GM19452 (cell line): ENCODE measurements around the gene NDFIP2.

ENCODE experiments used
- ATAC-seq: cut with Tn5 transposase; IDR thresholded peaks from one replicate; pipeline ENCODE4 v1.9.1; 2021; ENCODE audit not compliant: unreplicated experiment

NDFIP2 gene

GRCh38 chr13:79492918-79493594, 12.1 kb downstream of the NDFIP2 start:
- no peak for ATAC-seq

GRCh38 chr13:79496188-79496587, 15.2 kb downstream of the NDFIP2 start:
- ATAC-seq, result peak; percentile 79

DNA sequence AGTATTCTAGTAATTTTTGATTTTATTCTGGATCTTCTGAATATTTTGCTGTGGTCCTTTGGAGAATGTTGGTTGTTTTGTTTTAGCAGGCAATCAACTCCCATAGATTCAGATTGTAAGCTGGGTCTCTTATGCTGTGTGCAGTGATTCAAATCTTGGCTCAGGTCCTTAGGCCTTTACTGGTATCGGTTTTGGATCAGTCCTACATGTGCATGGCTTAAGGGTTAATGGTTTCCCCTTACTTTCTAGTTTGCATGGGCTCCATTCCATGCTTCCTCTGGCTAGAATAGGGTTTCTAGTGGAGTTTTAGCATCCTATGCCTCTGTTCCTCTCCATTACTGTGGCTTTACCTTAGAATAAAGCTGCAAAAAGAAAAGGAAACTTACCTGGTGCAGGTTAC, 16.1 kb downstream of the NDFIP2 start:
- no peak for ATAC-seq

GRCh38 chr13:79497852-79498251, 16.9 kb downstream of the NDFIP2 start:
- ATAC-seq, result no peak

DNA sequence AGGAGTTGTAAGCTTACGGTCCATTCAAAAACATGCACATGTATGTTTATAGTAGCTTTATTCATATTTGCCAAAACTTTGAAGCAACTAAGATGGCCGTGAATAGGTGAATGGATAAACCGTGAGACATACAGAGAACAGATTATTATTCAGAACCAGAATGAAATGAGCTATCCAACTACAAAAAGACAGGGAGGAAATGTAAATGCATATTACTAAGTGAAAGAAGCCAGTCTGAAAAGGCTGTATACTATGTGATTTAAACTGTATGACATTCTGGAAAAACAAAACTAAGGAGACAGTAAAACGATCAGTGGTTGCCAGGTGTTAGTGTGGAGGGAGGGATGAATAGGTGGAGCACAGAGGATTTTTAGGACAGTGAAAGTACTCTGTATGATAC, 19.9 kb downstream of the NDFIP2 start:
- no peak for ATAC-seq

- ATAC-seq, result no peak
Observed at GRCh38 chr13:79501538-79502232, 20.7 kb downstream of the NDFIP2 start.

GRCh38 chr13:79502859-79503468, 22.0 kb downstream of the NDFIP2 start:
- ATAC-seq, result no peak

DNA sequence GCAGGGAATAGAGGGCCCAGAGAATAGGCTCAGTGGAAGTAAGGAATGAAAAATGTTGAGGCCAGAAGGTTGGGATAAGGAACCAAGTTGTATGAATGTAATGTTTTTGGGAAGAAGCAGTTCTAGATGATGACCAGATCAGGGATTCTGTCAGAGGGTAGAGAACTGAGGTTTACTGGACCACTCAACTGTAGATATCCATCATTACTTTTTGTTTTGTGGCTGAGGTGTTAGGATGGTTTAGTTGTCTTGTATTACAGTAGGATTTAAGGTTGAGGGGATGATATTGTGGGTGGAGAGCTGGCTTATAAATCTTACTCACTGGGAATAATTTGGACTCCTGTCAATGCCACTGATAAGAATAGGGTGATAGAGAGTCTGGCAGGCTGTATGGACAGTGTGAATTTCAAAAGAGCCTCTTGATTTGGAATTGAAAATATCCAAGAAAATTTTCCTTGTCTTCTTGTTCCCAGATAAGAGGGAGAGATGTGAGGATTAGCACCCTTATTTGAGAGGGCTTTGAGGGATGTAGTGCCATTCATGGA, 22.6 kb downstream of the NDFIP2 start:
- ATAC-seq, result no peak

DNA sequence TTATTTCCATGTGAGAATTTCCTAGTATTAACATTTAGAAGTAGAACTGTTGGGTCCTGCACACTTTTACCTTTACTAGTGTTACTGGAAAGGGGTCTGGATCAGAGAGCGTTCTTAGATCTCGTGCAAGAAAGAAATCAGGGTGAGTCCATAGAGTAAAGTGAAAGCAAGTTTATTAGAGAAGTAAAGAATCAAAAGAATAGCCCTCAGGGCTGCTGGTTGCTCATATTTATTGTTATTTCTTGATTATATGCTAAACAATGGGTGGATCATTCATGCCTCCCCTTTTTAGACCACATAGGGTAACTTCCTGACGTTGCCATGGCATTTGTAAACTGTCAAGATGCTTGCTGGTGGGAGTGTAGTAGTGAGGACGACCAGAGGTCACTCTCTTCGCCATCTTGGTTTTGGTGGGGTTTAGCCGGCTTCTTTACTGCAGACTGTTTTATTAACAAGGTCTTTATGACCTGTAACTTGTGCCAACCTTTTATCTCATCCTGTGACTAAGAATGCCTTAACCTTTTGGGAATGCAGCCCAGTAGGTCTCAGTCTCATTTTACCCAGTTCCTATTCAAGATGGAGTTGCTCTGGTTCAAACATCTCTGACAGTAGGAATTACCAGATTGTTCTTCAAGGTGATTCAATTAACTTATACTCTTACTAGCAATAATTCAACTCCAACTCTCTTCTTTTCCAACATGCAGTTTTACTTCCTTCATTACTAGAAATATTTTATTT, 27.4 kb downstream of the NDFIP2 start:
- no peak for ATAC-seq

DNA sequence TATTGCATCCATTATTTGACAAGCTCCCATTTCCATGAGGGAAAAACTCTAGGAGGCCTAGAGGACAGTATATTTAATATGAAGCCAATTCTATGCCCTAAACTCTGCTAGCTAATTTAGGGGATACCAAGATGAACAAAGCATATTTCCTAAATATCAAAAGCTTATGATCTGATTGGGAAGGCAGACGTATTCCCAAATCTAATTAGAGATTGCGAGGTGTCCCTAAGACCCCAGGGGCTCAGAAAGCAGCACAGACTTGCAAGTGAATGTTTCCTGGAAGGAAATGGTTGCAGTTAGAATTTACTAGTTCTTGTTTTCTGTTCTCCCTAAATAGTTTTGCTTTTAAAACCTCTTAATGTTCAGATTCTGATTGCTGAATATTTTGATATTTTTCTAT, 30.7 kb downstream of the NDFIP2 start:
- ATAC-seq, result no peak

DNA sequence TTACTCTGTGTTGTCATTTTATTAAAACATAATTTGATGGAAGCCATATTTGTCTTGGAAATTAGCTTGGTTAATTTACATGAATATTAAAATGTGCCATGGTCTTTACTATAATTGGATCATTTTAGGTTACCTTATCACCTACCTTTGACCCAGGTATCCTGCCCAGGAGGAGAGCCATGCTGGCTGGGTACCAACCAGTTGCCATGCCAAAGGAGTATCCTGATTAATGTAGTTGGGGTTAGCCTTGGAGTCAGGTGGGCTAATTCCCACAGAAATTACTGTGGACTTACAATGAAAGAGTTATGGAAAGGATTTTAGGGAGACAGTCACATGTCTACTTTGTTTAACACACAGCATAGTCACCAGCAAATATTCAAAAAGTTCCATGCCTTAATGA, 32.0 kb downstream of the NDFIP2 start:
- no peak for ATAC-seq

DNA sequence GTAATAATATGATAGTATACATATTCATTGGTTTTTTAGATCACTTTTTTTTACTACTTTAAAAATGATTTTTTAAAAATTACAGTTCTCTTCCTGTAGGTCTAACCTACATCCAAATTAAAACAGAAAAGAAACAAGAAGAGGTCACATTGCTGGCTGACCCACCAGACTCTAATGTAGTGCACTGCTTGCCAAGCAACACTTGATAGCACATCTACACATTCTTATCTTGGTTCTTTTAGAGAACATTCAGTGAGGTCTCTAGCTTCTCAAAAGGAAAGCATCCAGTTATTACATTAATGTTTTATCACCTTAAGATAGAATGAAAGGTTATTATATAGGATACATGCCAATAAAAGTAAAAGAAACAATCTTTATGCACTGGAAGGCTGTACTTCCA, 35.6 kb downstream of the NDFIP2 start:
- ATAC-seq, result no peak

DNA sequence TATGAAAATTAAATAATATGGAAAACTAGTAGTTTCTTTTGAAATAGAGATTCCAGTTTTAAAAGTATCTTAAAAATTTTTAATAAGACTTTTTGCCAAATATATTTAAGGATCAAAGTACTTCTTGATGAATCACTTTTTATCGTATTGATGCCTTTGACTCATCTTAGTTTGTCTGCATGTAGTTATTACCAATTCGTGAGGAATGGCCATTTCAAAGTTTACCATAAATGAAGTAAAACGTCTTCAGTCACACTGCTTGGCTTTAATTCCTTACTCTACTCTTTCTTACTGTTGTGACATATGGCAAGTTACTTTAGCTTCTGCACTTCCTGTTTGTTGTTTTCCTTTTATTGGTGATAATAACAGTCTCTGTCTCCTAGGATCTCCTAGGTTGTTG, 38.3 kb downstream of the NDFIP2 start:
- ATAC-seq, result no peak

GRCh38 chr13:79522583-79522982, 41.6 kb downstream of the NDFIP2 start:
- ATAC-seq, result peak; percentile 96

- ATAC-seq, result no peak
Observed at GRCh38 chr13:79525064-79525857, 44.3 kb downstream of the NDFIP2 start.

DNA sequence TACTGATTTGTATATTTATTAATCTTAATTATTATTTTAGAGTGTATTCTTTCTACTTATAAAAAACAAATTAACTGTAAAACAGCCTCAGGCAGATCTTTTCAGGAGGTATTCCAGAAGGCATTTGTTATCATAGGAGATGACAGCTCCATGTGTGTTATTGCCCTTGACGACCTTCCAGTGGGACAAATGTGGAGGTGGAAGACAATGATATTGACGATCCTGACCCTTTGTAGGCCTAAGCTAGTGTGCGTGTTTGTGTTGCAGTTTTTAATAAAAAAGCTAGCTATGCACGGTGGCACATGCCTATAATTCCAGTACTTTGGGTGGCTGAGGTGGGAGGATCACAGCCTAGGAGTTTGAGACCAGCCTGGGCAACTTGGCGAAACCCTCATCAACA, 46.7 kb downstream of the NDFIP2 start:
- no peak for ATAC-seq

DNA sequence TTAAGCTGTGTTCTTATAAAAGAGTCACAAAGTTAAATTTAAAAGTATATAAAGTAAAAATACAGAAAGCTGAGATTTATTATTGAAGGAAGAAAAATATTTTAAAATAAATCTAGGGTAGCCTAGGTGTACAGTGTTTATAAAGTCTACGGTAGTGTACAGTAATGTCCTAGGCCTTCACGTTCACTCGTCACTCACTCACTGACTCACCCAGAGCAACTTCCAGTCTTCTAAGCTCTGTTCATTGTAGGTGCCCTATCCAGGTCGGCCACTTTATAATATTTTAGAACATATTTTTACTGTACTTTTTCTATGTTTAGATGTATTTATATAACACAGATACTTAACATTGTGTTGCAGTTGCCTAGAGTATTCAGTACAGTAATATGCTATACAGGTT, 47.4 kb downstream of the NDFIP2 start:
- no peak for ATAC-seq

DNA sequence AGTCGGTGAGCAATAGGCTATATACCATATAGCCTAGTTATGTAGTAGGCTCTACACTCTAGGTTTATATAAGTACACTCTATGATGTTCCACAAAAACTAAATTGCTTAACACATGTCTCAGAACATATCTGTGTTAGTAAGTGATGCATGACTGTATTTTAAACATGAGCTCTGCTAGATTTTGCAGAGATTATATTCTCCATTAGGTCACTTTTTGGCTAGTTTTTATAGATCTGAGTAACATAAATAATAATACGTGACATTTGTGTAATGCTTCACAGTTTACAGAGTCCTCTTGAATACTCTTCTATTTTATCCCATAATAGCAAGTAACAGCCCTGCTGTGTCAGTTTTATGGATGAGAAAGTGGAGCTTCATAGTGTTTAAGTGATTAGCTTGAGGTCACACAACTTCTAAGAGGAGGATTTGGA, 47.8 kb downstream of the NDFIP2 start:
- no peak for ATAC-seq

DNA sequence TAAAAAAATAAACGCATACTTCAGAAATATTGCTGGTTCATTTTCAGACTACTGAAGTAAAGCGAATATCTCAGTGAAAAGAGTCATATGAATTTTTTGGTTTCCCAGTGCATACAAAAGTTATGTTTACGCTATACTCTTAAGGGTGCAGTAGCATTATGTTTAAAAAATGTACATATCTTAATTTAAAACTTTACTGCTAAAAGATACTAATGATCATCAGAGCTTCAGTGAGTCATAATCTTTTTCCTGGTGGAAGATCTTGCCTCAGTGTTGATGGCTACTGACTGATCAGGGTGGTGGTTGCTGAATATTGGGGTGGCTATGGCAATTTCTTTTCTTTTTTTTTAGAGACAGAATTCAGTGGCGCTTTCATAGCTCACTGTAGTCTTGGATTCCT, 48.9 kb downstream of the NDFIP2 start:
- no peak for ATAC-seq

- ATAC-seq, result no peak
Observed at GRCh38 chr13:79530270-79530669, 49.3 kb downstream of the NDFIP2 start.
